Astrocyte of the spinal cord (primary cell): ENCODE results near the gene CHRNB2.

Source experiments
- DNase-seq: peaks from one replicate; pipeline ENCODE4 v3.0.0; 2011; ENCODE audit warnings: low read depth, low spot score
- H3K4me3 ChIP-seq: 2 replicates; pipeline ENCODE4 v1.5.1; 2011; ENCODE audit warnings: low read depth, mild to moderate bottlenecking, low read length, moderate library complexity
- CTCF ChIP-seq: IDR thresholded peaks from 2 replicates; pipeline ENCODE4 v1.5.1; 2012; ENCODE audit warnings: low read depth, mild to moderate bottlenecking, low read length, inconsistent platforms
- in situ Hi-C: cut with HindIII; loops from 2 replicates; pipeline ENCODE4 v1.10.0; 2017; ENCODE audit warnings: low sequenced_read_pairs

CHRNB2 gene

GRCh38 chr1:154546264-154547063, 21.1 kb upstream of the CHRNB2 start:
- no peak overlapping the region for H3K4me3 ChIP-seq
- in situ Hi-C loops: no loop called here
- peak; percentile 85 for TF ChIP-seq CTCF
- DNase-seq: peak; percentile 48

GRCh38 chr1:154547105-154547732, 20.4 kb upstream of the CHRNB2 start:
- H3K4me3 ChIP-seq: no peak overlapping the region
- no peak for TF ChIP-seq CTCF
- in situ Hi-C loops: no loop called here
- DNase-seq: no peak

- in situ Hi-C loops: no loop called here
- TF ChIP-seq CTCF: no peak
- no peak for DNase-seq
- H3K4me3 ChIP-seq: no peak overlapping the region
Measured at GRCh38 chr1:154548028-154548427, 19.6 kb upstream of the CHRNB2 start.

GRCh38 chr1:154549202-154549770, 18.3 kb upstream of the CHRNB2 start:
- no peak overlapping the region for H3K4me3 ChIP-seq
- in situ Hi-C loops: no loop called here
- no peak for DNase-seq
- no peak for TF ChIP-seq CTCF

- H3K4me3 ChIP-seq: no peak overlapping the region
- DNase-seq: no peak
- no peak for TF ChIP-seq CTCF
- in situ Hi-C loops: no loop called here
Measured at GRCh38 chr1:154550070-154550469, 17.5 kb upstream of the CHRNB2 start.

GRCh38 chr1:154550657-154551056, 16.9 kb upstream of the CHRNB2 start:
- no peak overlapping the region for H3K4me3 ChIP-seq
- no peak for TF ChIP-seq CTCF
- DNase-seq: no peak
- in situ Hi-C loops: no loop called here
